Lung (tissue), 12 donors: ENCODE measurements around the gene WHRN. TPM values are rescaled to one million over a fixed set of nuclear protein-coding genes. Genes with fewer than 3 reads are reported as not detected.

ENCODE experiments used
- ATAC-seq: fragments of 200-7000 bp; cut with Tn5 transposase; one replicate; pipeline ENCODE4 v1.9.1; 2020; ENCODE audit warnings: moderate number of reproducible peaks; ENCODE audit not compliant: insufficient read depth, low FRiP score
- DNase-seq, 3 donors: peaks; one replicate each; pipeline ENCODE4 v3.0.0-alpha.2; 2013 to 2017
- H3K27ac ChIP-seq, 2 donors: one replicate each; pipeline ENCODE4 v1.5.1; 2013; ENCODE audit warnings: mild to moderate bottlenecking in 2 of 2, moderate library complexity in 2 of 2, control low read depth in 1 of 2, inconsistent platforms in 1 of 2, low read depth in 1 of 2, low read length in 1 of 2
- H3K27me3 ChIP-seq, 3 donors: one replicate each; pipeline ENCODE4 v1.5.1; 2013; ENCODE audit warnings: low read length in 2 of 3; ENCODE audit not compliant: control insufficient read depth in 3 of 3, insufficient read depth in 3 of 3
- H3K36me3 ChIP-seq, 4 donors: one replicate each; pipeline ENCODE4 v1.5.1; 2013; ENCODE audit warnings: low read length in 4 of 4, mild to moderate bottlenecking in 1 of 4, moderate library complexity in 1 of 4; ENCODE audit not compliant: control insufficient read depth in 4 of 4, insufficient read depth in 4 of 4
- H3K4me1 ChIP-seq, 5 donors: one replicate each; pipeline ENCODE4 v1.5.1; 2013; ENCODE audit warnings: low read length in 5 of 5, mild to moderate bottlenecking in 2 of 5, moderate library complexity in 1 of 5; ENCODE audit not compliant: control insufficient read depth in 5 of 5, insufficient read depth in 5 of 5
- H3K4me3 ChIP-seq: one replicate; pipeline ENCODE4 v1.5.1; 2013; ENCODE audit warnings: mild to moderate bottlenecking, control low read depth, moderate library complexity
- H3K9ac ChIP-seq, 2 donors: one replicate each; pipeline ENCODE4 v1.5.1; 2013; ENCODE audit warnings: low read length in 2 of 2, control low read depth in 1 of 2; ENCODE audit not compliant: insufficient read depth in 1 of 2
- H3K9me3 ChIP-seq, 4 donors: one replicate each; pipeline ENCODE4 v1.5.1; 2013; ENCODE audit warnings: low read length in 3 of 4, mild to moderate bottlenecking in 1 of 4, moderate library complexity in 1 of 4; ENCODE audit not compliant: control insufficient read depth in 4 of 4, insufficient read depth in 3 of 4
- WGBS, 2 donors: extraction: QIAGEN DNeasy Blood & Tissue Kit; methylation state at CpG; one replicate each; pipeline ENCODE4 v1.1.7; 2013; 5-methylcytosine and 5-hydroxymethylcytosine counted together
- polyA plus RNA-seq, 2 donors: library from polyadenylated mRNA; stranded (reverse); fragments of 200-250 nt; gene quantifications; one replicate each; pipeline ENCODE4 v1.2.1, GENCODE V29; 2013
- total RNA-seq, 2 donors: library from RNA; depleted of rRNA in 1 of 2; stranded (reverse); fragments of >200 nt in 1 of 2; gene quantifications; one replicate each; pipeline ENCODE4 v1.2.1, GENCODE V29; 2014 to 2021
- TF ChIP-seq, protein P1 (sequence below): IDR thresholded peaks from 2 replicates; pipeline ENCODE4 v1.5.1; 2012; ENCODE audit warnings: mild to moderate bottlenecking; ENCODE audit errors: control extremely low read depth, extremely low read depth
- donor health status: control.
- donor health status: control.
- donor health status: Bipolar disorder and iron deficiency.
- donor health status: healthy.
- donor health status: DM: yes; HTN: yes; CAD: no.

The WHRN gene
- total and polyA plus RNA-seq, 4 donors = 3.1 to 11.7 (median 5.6) TPM

DNA sequence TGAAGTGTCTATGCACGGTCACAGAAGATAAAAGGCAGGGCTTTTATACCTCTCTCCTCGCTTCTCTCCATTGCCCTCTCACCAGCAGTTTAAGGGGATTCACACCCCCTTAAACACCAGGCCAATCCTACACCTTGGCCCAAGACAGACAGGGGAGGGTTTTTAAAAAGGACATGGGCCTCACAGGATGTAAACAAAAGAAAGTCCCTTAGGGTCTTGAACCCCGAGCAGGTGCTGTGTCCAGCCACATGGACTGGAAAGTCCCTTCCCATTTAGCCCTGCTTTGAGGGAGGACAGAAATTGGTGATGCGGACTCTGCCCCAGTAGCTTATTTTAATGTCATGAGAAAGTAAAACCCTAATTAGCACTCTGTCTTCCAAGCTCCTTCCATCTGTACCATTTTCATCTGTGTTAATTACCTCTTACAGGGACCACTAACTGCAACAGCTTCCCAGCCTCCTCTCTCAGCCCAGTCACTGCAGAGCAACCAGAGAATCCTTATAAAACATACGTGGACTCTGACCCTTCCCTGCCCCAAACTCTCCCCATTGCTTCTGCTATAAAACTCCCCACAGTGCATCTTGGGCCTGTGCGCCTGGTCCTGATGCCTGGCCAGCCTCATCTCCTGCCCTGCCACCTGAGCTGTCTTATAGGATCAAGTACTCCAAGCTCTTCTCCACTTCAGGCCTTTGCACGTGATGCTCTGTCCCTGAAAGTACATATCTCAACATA lies 16.7 kb downstream of the WHRN start:
- ATAC-seq = no peak

DNA sequence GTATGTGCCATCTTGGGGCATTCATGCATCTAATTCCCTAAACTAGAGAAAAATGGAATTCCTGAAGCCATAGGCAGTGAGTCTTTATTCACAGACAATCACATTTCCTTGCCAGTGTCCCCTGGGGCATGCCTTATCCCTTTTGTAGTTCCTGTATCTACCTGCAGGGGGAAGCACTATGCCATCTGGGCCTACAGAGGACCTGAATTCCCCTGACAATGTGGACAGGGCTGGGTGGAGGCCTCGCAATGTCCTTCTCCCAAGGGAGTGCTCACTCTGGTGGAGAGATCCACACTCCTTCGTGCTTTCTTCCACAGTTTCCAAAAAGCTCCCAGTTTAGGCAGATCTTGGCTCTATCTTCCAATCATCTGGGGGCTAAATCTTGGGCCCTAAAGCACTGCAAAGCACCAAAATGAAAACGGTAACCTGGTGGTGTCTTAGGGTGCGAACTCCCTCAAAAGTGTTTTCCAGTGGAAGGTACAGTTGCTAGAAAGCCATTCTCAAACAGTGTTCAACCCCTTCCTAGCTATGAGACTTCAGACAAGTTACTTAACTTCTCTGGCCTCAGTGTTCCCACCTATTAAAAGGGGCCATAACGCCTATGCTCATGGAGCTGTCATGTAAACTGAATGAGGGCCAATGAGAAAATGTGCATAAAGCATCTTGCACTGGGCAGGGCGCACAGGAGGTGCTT lies 17.5 kb downstream of the WHRN start:
- Histone ChIP-seq H3K9me3 (no peaks in the 10 kb centered on the region), H3K36me3 (no peaks in the 10 kb centered on the region), H3K9ac (no peak overlapping the region), H3K4me1 (no peaks in the 10 kb centered on the region), H3K4me3 (no peak overlapping the region), H3K27me3 (no peaks in the 10 kb centered on the region), H3K27ac (no peak overlapping the region)
- 76 to 80% methylated on average over 6 of the region's 6 CpGs for WGBS, 2 donors
- TF ChIP-seq, protein P1, sequence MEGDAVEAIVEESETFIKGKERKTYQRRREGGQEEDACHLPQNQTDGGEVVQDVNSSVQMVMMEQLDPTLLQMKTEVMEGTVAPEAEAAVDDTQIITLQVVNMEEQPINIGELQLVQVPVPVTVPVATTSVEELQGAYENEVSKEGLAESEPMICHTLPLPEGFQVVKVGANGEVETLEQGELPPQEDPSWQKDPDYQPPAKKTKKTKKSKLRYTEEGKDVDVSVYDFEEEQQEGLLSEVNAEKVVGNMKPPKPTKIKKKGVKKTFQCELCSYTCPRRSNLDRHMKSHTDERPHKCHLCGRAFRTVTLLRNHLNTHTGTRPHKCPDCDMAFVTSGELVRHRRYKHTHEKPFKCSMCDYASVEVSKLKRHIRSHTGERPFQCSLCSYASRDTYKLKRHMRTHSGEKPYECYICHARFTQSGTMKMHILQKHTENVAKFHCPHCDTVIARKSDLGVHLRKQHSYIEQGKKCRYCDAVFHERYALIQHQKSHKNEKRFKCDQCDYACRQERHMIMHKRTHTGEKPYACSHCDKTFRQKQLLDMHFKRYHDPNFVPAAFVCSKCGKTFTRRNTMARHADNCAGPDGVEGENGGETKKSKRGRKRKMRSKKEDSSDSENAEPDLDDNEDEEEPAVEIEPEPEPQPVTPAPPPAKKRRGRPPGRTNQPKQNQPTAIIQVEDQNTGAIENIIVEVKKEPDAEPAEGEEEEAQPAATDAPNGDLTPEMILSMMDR = peak; percentile 74
- DNase-seq (peak; percentile 65 to 77 (median 72)), ATAC-seq (peak; percentile 93)

More for the DNA sequence above, 16.7 kb downstream of the WHRN start:
- no peaks in the 10 kb centered on the region for H3K27me3 ChIP-seq
- H3K36me3 ChIP-seq = no peaks in the 10 kb centered on the region
- no peak overlapping the region for H3K9ac ChIP-seq
- H3K27ac ChIP-seq = no peak overlapping the region
- DNase-seq = no peak
- H3K4me1 ChIP-seq = no peaks in the 10 kb centered on the region
- H3K9me3 ChIP-seq = no peaks in the 10 kb centered on the region
- TF ChIP-seq, protein P1 = no peak
- no peak overlapping the region for H3K4me3 ChIP-seq
- WGBS, 2 donors = 71 to 77% methylated on average over 7 of the region's 7 CpGs

DNA sequence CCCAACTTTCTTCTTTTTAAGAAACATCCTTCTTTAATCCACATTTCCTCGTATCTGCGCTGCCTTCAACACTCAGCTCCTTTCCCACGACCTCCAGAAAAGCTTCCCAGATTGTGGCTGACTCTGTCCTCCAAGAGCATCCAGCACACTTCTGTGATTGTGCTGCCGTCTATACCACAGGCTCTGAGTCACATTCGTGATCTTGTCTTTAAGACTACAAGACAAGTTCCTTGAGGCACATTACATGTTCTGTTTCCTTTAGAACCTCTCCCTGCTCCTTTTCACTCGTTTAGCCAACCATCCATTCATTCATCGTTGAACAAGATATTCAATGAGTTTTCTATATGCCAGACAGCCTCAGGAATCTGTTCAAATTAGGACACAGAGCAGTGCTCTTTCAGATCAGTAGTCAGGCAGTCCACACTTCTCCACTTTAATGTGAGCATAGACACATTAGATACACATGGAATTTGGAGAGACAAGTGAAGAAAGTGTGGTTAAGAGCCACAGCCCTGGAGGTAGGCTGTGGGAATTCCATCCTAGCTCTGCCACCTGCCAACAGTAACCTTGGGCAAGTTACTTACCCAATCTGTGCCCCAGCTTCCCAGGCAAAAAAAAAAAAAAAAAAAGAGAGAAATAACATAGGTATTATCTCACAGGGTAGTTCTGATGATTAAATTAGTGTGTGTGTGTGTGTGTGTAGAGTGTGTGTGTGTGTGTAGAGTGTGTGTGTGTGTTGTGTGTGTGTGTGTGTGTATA lies 18.9 kb downstream of the WHRN start:
- DNase-seq = no peak
- ATAC-seq = no peak
- Histone ChIP-seq H3K9me3 (no peaks in the 10 kb centered on the region), H3K27me3 (no peaks in the 10 kb centered on the region), H3K27ac (no peak overlapping the region), H3K4me3 (no peak overlapping the region), H3K36me3 (no peaks in the 10 kb centered on the region), H3K4me1 (no peaks in the 10 kb centered on the region), H3K9ac (no peak overlapping the region)
- TF ChIP-seq, protein P1 = no peak
- 78 to 85% methylated on average over 7 of the region's 7 CpGs for WGBS, 2 donors
